ENCODE measurements around the gene SLC4A7. TPM values are rescaled to one million over a fixed set of nuclear protein-coding genes. Genes with fewer than 3 reads are reported as not detected.
A peak's percentile ranks its signal among the peaks of the same experiment; 100 is the strongest.

The SLC4A7 gene
- total RNA-seq, 1 experiment from 2014 or later: 41.9 TPM

GRCh38 chr3:27431116-27431515 is 53.1 kb downstream of the SLC4A7 start:
- no TSS peak for BruUV-seq (replicated peaks)
- intact Hi-C loops (cut with micrococcal nuclease): no loop called here
- Mint-ChIP-seq H3K36me3 (ENCODE audit: insufficient read depth, unreplicated experiment) (peaks cover 26% of the 10 kb centered on the region), H3K9me3 (ENCODE audit: unreplicated experiment) (no peaks in the 10 kb centered on the region), H3K4me3 (ENCODE audit: unreplicated experiment) (no peak overlapping the region), H3K27me3 (ENCODE audit: insufficient read depth, unreplicated experiment) (no peaks in the 10 kb centered on the region), H3K27ac (ENCODE audit: low read depth, unreplicated experiment) (peak overlapping the region; percentile 90), H3K4me1 (ENCODE audit: insufficient read depth, unreplicated experiment) (peaks cover 9% of the 10 kb centered on the region)
- DNase-seq (ENCODE audit: unreplicated experiment): peak; percentile 97
- POLR2A ChIA-PET: interaction anchor here (0.7 to 1.8 kb wide), 4 partner anchors 13 to 246 kb away, joined by 3 to 6 read pairs (median 4); partner anchors contain the start of gene SLC4A7
- CTCF ChIA-PET: interaction anchor here (0.9 to 1.5 kb wide), 4 partner anchors 18 to 38 kb away, joined by 3 to 6 read pairs (median 3); no protein-coding TSS in a partner anchor
- TF ChIP-seq CTCF (IDR thresholded peaks at IDR 0.05; ENCODE audit: unreplicated experiment): no peak

- H3K27me3 Mint-ChIP-seq (ENCODE audit: insufficient read depth, unreplicated experiment): no peaks in the 10 kb centered on the region
- no peak for DNase-seq (ENCODE audit: unreplicated experiment)
- peak overlapping the region; percentile 90 for H3K27ac Mint-ChIP-seq (ENCODE audit: low read depth, unreplicated experiment)
- H3K4me1 Mint-ChIP-seq (ENCODE audit: insufficient read depth, unreplicated experiment): peaks cover 9% of the 10 kb centered on the region
- no TSS peak for BruUV-seq (replicated peaks)
- no peak overlapping the region for H3K4me3 Mint-ChIP-seq (ENCODE audit: unreplicated experiment)
- intact Hi-C loops (cut with micrococcal nuclease): no loop called here
- ChIA-PET CTCF (interaction anchor here (0.9 to 1.4 kb wide), 3 partner anchors 27 to 295 kb away, joined by 3 to 5 read pairs (median 3); no protein-coding TSS in a partner anchor), POLR2A (interaction anchor here (1.1 kb wide), 1 partner anchor 247 kb away, joined by 3 read pairs; no protein-coding TSS in a partner anchor)
- no peaks in the 10 kb centered on the region for H3K9me3 Mint-ChIP-seq (ENCODE audit: unreplicated experiment)
- H3K36me3 Mint-ChIP-seq (ENCODE audit: insufficient read depth, unreplicated experiment): peaks cover 20% of the 10 kb centered on the region
- TF ChIP-seq CTCF (IDR thresholded peaks at IDR 0.05; ENCODE audit: unreplicated experiment): no peak
Measured at GRCh38 chr3:27429909-27430308, 54.3 kb downstream of the SLC4A7 start.

GRCh38 chr3:27428446-27428845 is 55.7 kb downstream of the SLC4A7 start:
- POLR2A ChIA-PET: interaction anchor here (0.7 to 1.5 kb wide), 3 partner anchors 9 to 253 kb away, joined by 3 to 6 read pairs (median 3); no protein-coding TSS in a partner anchor
- no TSS peak for BruUV-seq (replicated peaks)
- Mint-ChIP-seq H3K27ac (ENCODE audit: low read depth, unreplicated experiment) (no peak overlapping the region), H3K4me1 (ENCODE audit: insufficient read depth, unreplicated experiment) (peaks cover 9% of the 10 kb centered on the region), H3K9me3 (ENCODE audit: unreplicated experiment) (no peaks in the 10 kb centered on the region), H3K27me3 (ENCODE audit: insufficient read depth, unreplicated experiment) (no peaks in the 10 kb centered on the region), H3K4me3 (ENCODE audit: unreplicated experiment) (no peak overlapping the region), H3K36me3 (ENCODE audit: insufficient read depth, unreplicated experiment) (peaks cover 14% of the 10 kb centered on the region)
- CTCF ChIA-PET: interaction anchor here (0.7 to 0.9 kb wide), 2 partner anchors 102 to 253 kb away, joined by 4 to 6 read pairs; no protein-coding TSS in a partner anchor
- intact Hi-C loops (cut with micrococcal nuclease): no loop called here
- DNase-seq (ENCODE audit: unreplicated experiment): no peak
- no peak for TF ChIP-seq CTCF (IDR thresholded peaks at IDR 0.05; ENCODE audit: unreplicated experiment)

- no TSS peak for BruUV-seq (replicated peaks)
- Mint-ChIP-seq H3K36me3 (ENCODE audit: insufficient read depth, unreplicated experiment) (peaks cover 9% of the 10 kb centered on the region), H3K4me1 (ENCODE audit: insufficient read depth, unreplicated experiment) (peaks cover 9% of the 10 kb centered on the region), H3K27me3 (ENCODE audit: insufficient read depth, unreplicated experiment) (no peaks in the 10 kb centered on the region), H3K9me3 (ENCODE audit: unreplicated experiment) (no peaks in the 10 kb centered on the region), H3K4me3 (ENCODE audit: unreplicated experiment) (no peak overlapping the region), H3K27ac (ENCODE audit: low read depth, unreplicated experiment) (no peak overlapping the region)
- no peak for TF ChIP-seq CTCF (IDR thresholded peaks at IDR 0.05; ENCODE audit: unreplicated experiment)
- intact Hi-C loops (cut with micrococcal nuclease): no loop called here
- ChIA-PET POLR2A (interaction anchor here (1.2 kb wide), 1 partner anchor 56 kb away, joined by 4 read pairs; no protein-coding TSS in a partner anchor), CTCF (interaction anchor here (0.9 to 1.1 kb wide), 2 partner anchors 40 to 255 kb away, joined by 3 to 4 read pairs; no protein-coding TSS in a partner anchor)
- no peak for DNase-seq (ENCODE audit: unreplicated experiment)
Measured at GRCh38 chr3:27426926-27427325, 57.3 kb downstream of the SLC4A7 start.

All from MCF 10A (cell line).